ENCODE measurements around the gene SLC25A53.

SLC25A53 gene

GRCh38 chrX:104168127-104168526 lies 11.3 kb upstream of the SLC25A53 start:
- no CpG with 5 or more reads among the region's 1 CpG for WGBS, 2 experiments (ENCODE audit: insufficient coverage in 2 of 2)
- Histone ChIP-seq H3K4me1 (ENCODE audit: control insufficient read depth, insufficient read depth, low read length, poor library complexity, severe bottlenecking) (no peaks in the 10 kb centered on the region), H3K9me3 (ENCODE audit: control insufficient read depth, low read length) (no peaks in the 10 kb centered on the region), H3K36me3 (ENCODE audit: control insufficient read depth, insufficient read depth, low read length) (peaks cover 13% of the 10 kb centered on the region), H3K27ac (ENCODE audit: low read depth, low read length, severe bottlenecking) (no peak overlapping the region), H3K4me3 (ENCODE audit: extremely low read depth, insufficient read depth, low read length, poor library complexity, severe bottlenecking) (peak overlapping the region; percentile 63)

- Histone ChIP-seq H3K27ac (ENCODE audit: low read depth, low read length, severe bottlenecking) (no peak overlapping the region), H3K4me1 (ENCODE audit: control insufficient read depth, insufficient read depth, low read length, poor library complexity, severe bottlenecking) (no peaks in the 10 kb centered on the region), H3K4me3 (ENCODE audit: extremely low read depth, insufficient read depth, low read length, poor library complexity, severe bottlenecking) (peak overlapping the region; percentile 63), H3K9me3 (ENCODE audit: control insufficient read depth, low read length) (no peaks in the 10 kb centered on the region), H3K36me3 (ENCODE audit: control insufficient read depth, insufficient read depth, low read length) (peaks cover 13% of the 10 kb centered on the region)
- 0% methylated on average over 2 of the region's 37 CpGs for WGBS, 2 experiments (ENCODE audit: insufficient coverage in 2 of 2)
Measured at GRCh38 chrX:104166735-104167436, 10.1 kb upstream of the SLC25A53 start.

- WGBS, 2 experiments (ENCODE audit: insufficient coverage in 2 of 2): 0 to 1% methylated on average over 12 to 19 of the region's 71 CpGs
- H3K9me3 ChIP-seq (ENCODE audit: control insufficient read depth, low read length): no peaks in the 10 kb centered on the region
- H3K4me3 ChIP-seq (ENCODE audit: extremely low read depth, insufficient read depth, low read length, poor library complexity, severe bottlenecking): peak within 1 kb of the TSS; percentile 63
- H3K4me1 ChIP-seq (ENCODE audit: control insufficient read depth, insufficient read depth, low read length, poor library complexity, severe bottlenecking): no peaks in the 10 kb centered on the region
- peaks cover 13% of the 10 kb centered on the region for H3K36me3 ChIP-seq (ENCODE audit: control insufficient read depth, insufficient read depth, low read length)
- peak within 1 kb of the TSS; percentile 16 for H3K27ac ChIP-seq (ENCODE audit: low read depth, low read length, severe bottlenecking)
Measured at GRCh38 chrX:104165894-104166734, 9.3 kb upstream of the SLC25A53 start, which contains the start of gene FAM199X. TSS of gene FAM199X (plus strand) at chrX:104166453. CDS start at chrX:104166786, 333 bp downstream.

GRCh38 chrX:104151037-104151436 lies 5.8 kb downstream of the SLC25A53 start:
- Histone ChIP-seq H3K4me3 (ENCODE audit: extremely low read depth, insufficient read depth, low read length, poor library complexity, severe bottlenecking) (no peak overlapping the region), H3K27ac (ENCODE audit: low read depth, low read length, severe bottlenecking) (no peak overlapping the region), H3K4me1 (ENCODE audit: control insufficient read depth, insufficient read depth, low read length, poor library complexity, severe bottlenecking) (no peaks in the 10 kb centered on the region), H3K36me3 (ENCODE audit: control insufficient read depth, insufficient read depth, low read length) (no peaks in the 10 kb centered on the region), H3K9me3 (ENCODE audit: control insufficient read depth, low read length) (no peaks in the 10 kb centered on the region)
- 20% methylated on average over 1 of the region's 1 CpG; no CpG with 5 or more reads in 1 of the 2 experiments for WGBS, 2 experiments (ENCODE audit: insufficient coverage in 2 of 2)

- Histone ChIP-seq H3K4me1 (ENCODE audit: control insufficient read depth, insufficient read depth, low read length, poor library complexity, severe bottlenecking) (no peaks in the 10 kb centered on the region), H3K27ac (ENCODE audit: low read depth, low read length, severe bottlenecking) (no peak overlapping the region), H3K9me3 (ENCODE audit: control insufficient read depth, low read length) (no peaks in the 10 kb centered on the region), H3K36me3 (ENCODE audit: control insufficient read depth, insufficient read depth, low read length) (no peaks in the 10 kb centered on the region), H3K4me3 (ENCODE audit: extremely low read depth, insufficient read depth, low read length, poor library complexity, severe bottlenecking) (no peak overlapping the region)
- WGBS, 2 experiments (ENCODE audit: insufficient coverage in 2 of 2): 80 to 96% methylated on average over 1 to 5 of the region's 8 CpGs
Measured at GRCh38 chrX:104141087-104141760, 15.6 kb downstream of the SLC25A53 start.

GRCh38 chrX:104137496-104137895 lies 19.3 kb downstream of the SLC25A53 start:
- 95 to 100% methylated on average over 2 of the region's 3 CpGs for WGBS, 2 experiments (ENCODE audit: insufficient coverage in 2 of 2)
- Histone ChIP-seq H3K36me3 (ENCODE audit: control insufficient read depth, insufficient read depth, low read length) (no peaks in the 10 kb centered on the region), H3K4me3 (ENCODE audit: extremely low read depth, insufficient read depth, low read length, poor library complexity, severe bottlenecking) (no peak overlapping the region), H3K9me3 (ENCODE audit: control insufficient read depth, low read length) (no peaks in the 10 kb centered on the region), H3K27ac (ENCODE audit: low read depth, low read length, severe bottlenecking) (no peak overlapping the region), H3K4me1 (ENCODE audit: control insufficient read depth, insufficient read depth, low read length, poor library complexity, severe bottlenecking) (no peaks in the 10 kb centered on the region)

- Histone ChIP-seq H3K9me3 (ENCODE audit: control insufficient read depth, low read length) (no peaks in the 10 kb centered on the region), H3K36me3 (ENCODE audit: control insufficient read depth, insufficient read depth, low read length) (no peaks in the 10 kb centered on the region), H3K4me3 (ENCODE audit: extremely low read depth, insufficient read depth, low read length, poor library complexity, severe bottlenecking) (peak overlapping the region; percentile 11), H3K4me1 (ENCODE audit: control insufficient read depth, insufficient read depth, low read length, poor library complexity, severe bottlenecking) (no peaks in the 10 kb centered on the region), H3K27ac (ENCODE audit: low read depth, low read length, severe bottlenecking) (peak overlapping the region; percentile 16)
- WGBS, 2 experiments (ENCODE audit: insufficient coverage in 2 of 2): 0% methylated on average over 1 of the region's 10 CpGs; no CpG with 5 or more reads in 1 of the 2 experiments
Measured at GRCh38 chrX:104136241-104137019, 20.4 kb downstream of the SLC25A53 start.

- no peak overlapping the region for H3K27ac ChIP-seq (ENCODE audit: low read depth, low read length, severe bottlenecking)
- no CpG with 5 or more reads among the region's 1 CpG for WGBS, 2 experiments (ENCODE audit: insufficient coverage in 2 of 2)
- H3K36me3 ChIP-seq (ENCODE audit: control insufficient read depth, insufficient read depth, low read length): peaks cover 3% of the 10 kb centered on the region
- H3K4me1 ChIP-seq (ENCODE audit: control insufficient read depth, insufficient read depth, low read length, poor library complexity, severe bottlenecking): no peaks in the 10 kb centered on the region
- H3K4me3 ChIP-seq (ENCODE audit: extremely low read depth, insufficient read depth, low read length, poor library complexity, severe bottlenecking): no peak overlapping the region
- no peaks in the 10 kb centered on the region for H3K9me3 ChIP-seq (ENCODE audit: control insufficient read depth, low read length)
Measured at GRCh38 chrX:104135677-104136076, 21.1 kb downstream of the SLC25A53 start.

- Histone ChIP-seq H3K4me1 (ENCODE audit: control insufficient read depth, insufficient read depth, low read length, poor library complexity, severe bottlenecking) (no peaks in the 10 kb centered on the region), H3K36me3 (ENCODE audit: control insufficient read depth, insufficient read depth, low read length) (peaks cover 4% of the 10 kb centered on the region), H3K9me3 (ENCODE audit: control insufficient read depth, low read length) (no peaks in the 10 kb centered on the region), H3K27ac (ENCODE audit: low read depth, low read length, severe bottlenecking) (no peak overlapping the region), H3K4me3 (ENCODE audit: extremely low read depth, insufficient read depth, low read length, poor library complexity, severe bottlenecking) (no peak overlapping the region)
- 87% methylated on average over 4 of the region's 5 CpGs; no CpG with 5 or more reads in 1 of the 2 experiments for WGBS, 2 experiments (ENCODE audit: insufficient coverage in 2 of 2)
Measured at GRCh38 chrX:104134583-104135261, 22.1 kb downstream of the SLC25A53 start.

Data from mesodermal cell (in vitro differentiated cells).